Esophagus (tissue), 2 donors: Measurements from ENCODE around the gene RAD51D. TPM values are rescaled to one million over a fixed set of nuclear protein-coding genes. Genes with fewer than 3 reads are reported as not detected.

Source experiments
- H3K27ac ChIP-seq, 2 donors: one replicate each; pipeline ENCODE4 v1.5.1; 2013; ENCODE audit warnings: low read depth in 2 of 2, mild to moderate bottlenecking in 2 of 2, inconsistent platforms in 1 of 2, low read length in 1 of 2, moderate library complexity in 1 of 2
- H3K27me3 ChIP-seq, 2 donors: one replicate each; pipeline ENCODE4 v1.6.1; 2013; ENCODE audit warnings: low read length in 2 of 2, control low read depth in 1 of 2, mild to moderate bottlenecking in 1 of 2; ENCODE audit not compliant: insufficient read depth in 2 of 2, control insufficient read depth in 1 of 2
- H3K36me3 ChIP-seq, 2 donors: one replicate each; pipeline ENCODE4 v1.6.1; 2013; ENCODE audit warnings: low read length in 1 of 2; ENCODE audit not compliant: control insufficient read depth in 2 of 2, insufficient read depth in 2 of 2
- H3K4me1 ChIP-seq, 2 donors: one replicate each; pipeline ENCODE4 v1.6.1; 2013; ENCODE audit warnings: low read length in 1 of 2; ENCODE audit not compliant: control insufficient read depth in 2 of 2, insufficient read depth in 2 of 2
- H3K4me3 ChIP-seq, 2 donors: one replicate each; pipeline ENCODE4 v1.5.1; 2013; ENCODE audit warnings: low read length in 2 of 2, mild to moderate bottlenecking in 2 of 2, low read depth in 1 of 2, moderate library complexity in 1 of 2
- H3K9me3 ChIP-seq, 2 donors: one replicate each; pipeline ENCODE4 v1.6.1; 2013; ENCODE audit warnings: mild to moderate bottlenecking in 2 of 2, low read depth in 1 of 2, low read length in 1 of 2, moderate library complexity in 1 of 2; ENCODE audit not compliant: control insufficient read depth in 2 of 2, insufficient read depth in 1 of 2
- WGBS, 2 donors: extraction: QIAGEN DNeasy Blood & Tissue Kit; methylation state at CpG; one replicate each; pipeline ENCODE4 v1.1.7; 2013; 5-methylcytosine and 5-hydroxymethylcytosine counted together
- polyA plus RNA-seq, 2 donors: library from polyadenylated mRNA; stranded (reverse); fragments of 200-250 nt; gene quantifications; one replicate each; pipeline ENCODE4 v1.2.3, GENCODE V29; 2013
- donor health status: healthy with polysubstance abuse.
- donor health status: Bipolar disorder and iron deficiency.

The RAD51D gene
- polyA plus RNA-seq, 2 donors = 2.7 to 3.8 TPM

DNA sequence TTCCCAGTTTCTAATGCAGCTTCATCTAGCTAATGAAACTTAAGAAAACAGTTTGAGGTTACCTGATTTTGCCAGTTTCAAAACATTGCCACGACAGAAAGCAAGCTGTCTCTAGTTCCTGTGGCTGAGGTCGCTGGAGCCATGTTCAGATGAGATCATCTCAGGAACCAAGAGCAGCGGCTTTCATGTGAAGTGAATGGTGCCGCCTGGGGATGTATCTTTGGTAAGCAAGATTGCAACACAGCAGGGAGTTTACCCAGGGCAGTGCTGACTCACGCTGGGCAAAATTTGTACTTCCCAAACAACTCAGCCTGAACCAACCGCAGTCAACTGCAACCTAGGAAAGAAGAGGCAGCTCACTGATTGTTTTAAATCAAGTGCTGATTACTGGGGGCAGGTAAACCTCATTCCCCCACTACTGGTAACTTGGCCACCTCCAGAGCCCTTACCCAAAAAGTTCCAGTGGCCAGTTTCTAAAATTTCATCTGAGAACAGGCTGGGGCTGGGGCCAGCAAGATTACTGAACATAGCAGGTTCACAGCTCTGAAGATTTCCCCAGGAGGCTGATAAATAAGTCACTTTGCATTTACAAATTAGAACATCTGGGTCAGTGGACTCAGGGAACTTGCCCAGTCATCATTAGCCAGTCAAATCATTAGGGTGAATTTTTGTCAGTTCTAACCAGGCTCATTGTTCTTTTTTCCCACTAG lies 56.0 kb downstream of the RAD51D start, which contains the start of gene RFFL:
Gene RFFL (minus strand): TSS at position 194 of the 710 bp plus-strand sequence. CDS start 37,154 bp downstream, outside the sequence.
- 5 to 7% methylated on average over 6 of the region's 6 CpGs for WGBS, 2 donors
- no peak within 1 kb of the TSS for H3K4me3 ChIP-seq
- H3K27ac ChIP-seq = peak within 1 kb of the TSS; percentile 73 to 85
- peaks cover 0 to 2% of the 10 kb centered on the region in 2 donors for H3K4me1 ChIP-seq
- H3K27me3 ChIP-seq = no peaks in the 10 kb centered on the region
- H3K9me3 ChIP-seq = no peaks in the 10 kb centered on the region
- H3K36me3 ChIP-seq = peaks cover 0 to 2% of the 10 kb centered on the region in 2 donors

DNA sequence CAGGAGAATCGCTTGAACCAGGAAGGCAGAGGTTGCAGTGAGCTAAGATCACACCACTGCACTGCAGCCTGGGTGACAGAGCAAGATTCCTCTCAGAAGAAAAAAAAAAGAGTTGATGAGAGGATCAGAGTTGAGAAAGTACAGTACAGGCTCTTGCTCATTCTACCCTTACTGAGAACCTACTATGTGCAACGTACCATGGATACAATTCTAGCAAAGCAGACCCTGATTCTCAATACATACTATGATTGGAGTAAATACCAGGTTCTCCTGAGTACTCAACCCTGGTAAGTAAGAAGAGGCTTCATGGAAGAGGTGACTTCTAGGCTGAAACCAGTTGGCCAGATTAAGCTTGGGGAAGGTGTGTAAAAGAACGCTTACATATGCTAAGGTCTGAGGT lies 57.4 kb downstream of the RAD51D start:
- Histone ChIP-seq H3K27ac (no peak overlapping the region), H3K27me3 (no peaks in the 10 kb centered on the region), H3K4me1 (no peaks in the 10 kb centered on the region), H3K36me3 (peaks cover 0 to 2% of the 10 kb centered on the region in 2 donors), H3K4me3 (no peak overlapping the region), H3K9me3 (no peaks in the 10 kb centered on the region)
- WGBS, 2 donors = 90 to 97% methylated on average over 3 of the region's 3 CpGs

DNA sequence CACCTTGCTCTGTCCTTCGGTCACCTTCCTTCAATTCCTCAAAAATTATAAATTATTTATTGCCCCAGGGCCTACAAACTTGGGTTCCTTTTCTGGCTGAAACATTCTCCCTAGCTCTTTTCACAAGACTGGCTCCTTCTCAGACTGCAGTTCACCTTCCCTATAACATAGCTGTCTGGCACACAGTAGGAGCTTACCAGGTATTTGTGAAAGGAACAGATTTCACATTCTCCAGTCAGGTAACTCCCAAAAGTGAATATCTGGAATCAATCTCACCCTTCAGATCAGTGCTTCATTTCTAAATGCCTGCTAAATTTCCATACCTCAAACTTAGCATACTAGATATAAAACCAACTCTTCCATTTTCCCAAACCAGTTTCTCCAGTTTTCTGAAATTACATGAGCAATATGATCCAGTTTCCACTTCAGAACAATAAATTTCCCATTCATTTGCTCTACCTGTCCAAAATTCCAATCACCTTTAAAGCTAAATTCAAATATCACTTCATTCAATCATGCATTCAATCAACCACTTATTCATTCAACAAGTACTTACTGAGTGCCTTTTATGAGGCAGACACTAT lies 62.2 kb downstream of the RAD51D start:
- H3K27me3 ChIP-seq = no peaks in the 10 kb centered on the region
- peaks cover 0 to 2% of the 10 kb centered on the region in 2 donors for H3K36me3 ChIP-seq
- H3K9me3 ChIP-seq = no peaks in the 10 kb centered on the region
- H3K4me1 ChIP-seq = no peaks in the 10 kb centered on the region
- no peak overlapping the region for H3K4me3 ChIP-seq
- WGBS, 2 donors = 53 to 78% methylated on average over 1 of the region's 1 CpG
- H3K27ac ChIP-seq = peak overlapping the region in 1 of 2 donors; percentile 54

DNA sequence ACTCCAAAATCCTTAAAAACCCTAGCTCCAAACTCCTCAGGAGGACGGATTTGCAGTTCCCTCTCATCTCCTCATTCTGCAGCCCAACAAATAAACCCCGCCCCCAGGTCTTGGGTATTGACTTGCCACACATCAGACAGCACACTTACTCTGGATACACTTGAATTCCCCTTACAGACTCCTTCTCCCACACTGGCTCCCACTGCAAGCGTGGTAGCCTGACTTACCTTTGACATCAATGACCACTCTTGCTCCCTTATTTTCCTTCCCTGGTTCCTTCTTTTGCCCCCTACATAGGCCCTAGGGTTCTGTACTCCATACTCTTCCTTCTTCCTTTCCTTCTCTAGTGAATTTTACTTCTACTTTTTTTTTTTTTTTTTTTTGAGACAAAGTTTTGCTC lies 63.6 kb downstream of the RAD51D start:
- no peak overlapping the region for H3K27ac ChIP-seq
- no peaks in the 10 kb centered on the region for H3K9me3 ChIP-seq
- H3K27me3 ChIP-seq = no peaks in the 10 kb centered on the region
- WGBS, 2 donors = 90 to 92% methylated on average over 3 of the region's 3 CpGs
- H3K36me3 ChIP-seq = no peaks in the 10 kb centered on the region
- H3K4me3 ChIP-seq = no peak overlapping the region
- no peaks in the 10 kb centered on the region for H3K4me1 ChIP-seq

DNA sequence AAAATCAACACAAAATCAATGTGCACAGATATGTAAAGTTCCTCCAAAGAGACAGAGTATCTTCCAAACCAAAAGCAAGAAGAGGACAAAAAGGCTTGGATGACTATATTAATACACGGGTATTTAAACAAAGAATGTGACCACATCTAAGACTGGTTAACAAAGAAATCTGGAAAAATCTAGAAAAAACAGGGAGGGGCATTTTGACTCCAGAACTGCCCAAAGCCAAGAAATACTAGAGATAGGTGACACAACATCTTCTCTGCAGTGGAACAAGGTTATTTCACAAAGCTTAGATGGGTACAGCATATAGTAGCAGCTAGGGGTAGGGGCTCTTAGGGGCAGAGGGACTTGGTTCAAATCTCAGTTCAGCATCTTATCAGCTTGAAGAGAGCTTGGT lies 66.5 kb downstream of the RAD51D start:
- no peaks in the 10 kb centered on the region for H3K4me1 ChIP-seq
- H3K27ac ChIP-seq = no peak overlapping the region
- no peaks in the 10 kb centered on the region for H3K36me3 ChIP-seq
- H3K4me3 ChIP-seq = no peak overlapping the region
- no peaks in the 10 kb centered on the region for H3K27me3 ChIP-seq
- WGBS, 2 donors = 57 to 67% methylated on average over 1 of the region's 1 CpG
- no peaks in the 10 kb centered on the region for H3K9me3 ChIP-seq

DNA sequence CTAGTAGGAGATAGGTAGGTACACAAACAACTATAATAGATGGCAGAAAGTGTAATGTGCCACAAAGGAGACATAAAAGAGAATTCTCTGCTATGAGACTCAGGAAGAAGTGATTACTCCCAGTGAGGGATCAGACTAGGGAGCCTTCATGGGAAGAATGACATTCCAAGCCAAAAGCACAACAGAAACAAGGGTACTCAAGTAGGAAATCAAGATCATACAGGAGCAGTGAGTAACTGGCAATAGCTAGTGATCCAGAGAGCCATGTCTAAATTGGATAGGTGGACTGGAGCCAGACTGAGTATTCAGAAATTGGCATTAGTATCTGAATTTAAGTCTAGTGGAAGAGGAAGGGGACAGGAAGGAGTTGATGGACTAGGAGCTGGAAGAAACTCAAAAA lies 66.9 kb downstream of the RAD51D start:
- Histone ChIP-seq H3K27ac (no peak overlapping the region), H3K4me3 (no peak overlapping the region), H3K27me3 (no peaks in the 10 kb centered on the region), H3K9me3 (no peaks in the 10 kb centered on the region), H3K4me1 (no peaks in the 10 kb centered on the region), H3K36me3 (no peaks in the 10 kb centered on the region)

DNA sequence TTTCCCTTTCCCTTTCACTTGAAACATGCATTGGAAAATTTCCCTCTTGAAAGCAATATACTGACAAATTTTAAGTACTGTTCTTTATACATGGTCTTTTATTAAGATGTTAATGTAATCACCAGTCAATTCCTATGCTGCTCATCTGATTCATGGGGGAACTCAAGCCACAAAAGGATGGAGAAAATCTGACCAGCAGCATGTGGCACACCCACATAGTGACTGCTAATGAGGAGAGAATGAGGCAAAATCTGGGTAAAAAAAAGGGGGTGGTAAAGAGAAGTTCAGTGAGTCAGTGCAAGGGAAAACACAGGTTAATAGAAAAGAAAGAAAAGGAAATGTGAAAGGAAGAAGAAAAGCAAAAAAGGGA lies 67.4 kb downstream of the RAD51D start:
- Histone ChIP-seq H3K4me1 (no peaks in the 10 kb centered on the region), H3K27ac (no peak overlapping the region), H3K4me3 (no peak overlapping the region)

DNA sequence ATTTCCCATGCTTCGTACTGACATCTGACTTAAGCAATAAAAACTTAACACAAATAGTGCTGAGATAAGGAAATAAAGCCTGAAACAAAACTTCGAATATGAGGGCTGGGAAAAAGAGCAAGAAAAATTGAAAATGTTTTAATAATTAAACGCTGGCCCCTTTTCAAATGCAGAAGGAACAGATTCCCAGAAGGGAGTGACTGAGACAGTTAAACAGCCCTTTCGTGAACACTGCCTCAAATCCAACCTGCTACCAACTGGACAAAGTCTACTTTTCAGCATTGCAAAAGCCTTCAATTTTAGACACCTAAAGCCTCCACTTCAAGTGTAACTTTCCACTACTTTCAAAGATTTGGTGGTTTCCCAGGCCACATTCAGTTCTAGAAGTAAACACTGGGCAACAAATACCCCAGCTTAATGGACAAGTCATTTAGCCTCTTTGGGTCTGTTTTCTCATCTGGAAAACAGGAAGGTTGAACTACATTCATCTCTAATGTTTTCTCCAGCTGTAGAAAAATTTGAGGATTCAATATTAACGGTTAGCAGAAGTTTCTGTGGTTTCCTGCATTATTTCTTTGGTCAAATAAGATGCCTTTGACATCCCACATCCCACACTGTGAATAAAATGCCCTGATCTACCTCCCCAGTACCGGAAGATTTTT lies 68.0 kb downstream of the RAD51D start:
- H3K4me3 ChIP-seq = no peak overlapping the region

More for the DNA sequence above, 67.4 kb downstream of the RAD51D start:
- Histone ChIP-seq H3K36me3 (no peaks in the 10 kb centered on the region), H3K9me3 (no peaks in the 10 kb centered on the region), H3K27me3 (no peaks in the 10 kb centered on the region)

DNA sequence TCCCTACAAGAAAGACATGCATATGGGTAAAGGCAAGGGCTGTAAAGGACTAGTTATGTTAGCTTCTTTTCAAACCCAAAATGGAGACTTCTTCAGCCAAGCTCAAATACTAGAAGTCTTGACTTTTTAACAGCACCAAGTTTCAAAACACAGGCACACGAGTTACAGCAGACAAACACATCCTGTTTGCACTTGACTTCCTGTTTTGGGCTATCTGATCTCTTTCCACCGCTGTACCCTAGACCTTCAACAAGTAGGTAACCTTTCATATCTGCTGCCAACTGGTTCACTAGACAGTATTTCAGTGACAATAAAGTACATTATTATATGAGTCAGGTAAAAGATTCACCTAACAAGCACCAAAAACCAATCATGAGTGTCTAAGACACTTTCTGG lies 68.5 kb downstream of the RAD51D start:
- H3K4me1 ChIP-seq = no peaks in the 10 kb centered on the region
- 29 to 39% methylated on average over 2 of the region's 2 CpGs for WGBS, 2 donors
- H3K9me3 ChIP-seq = no peaks in the 10 kb centered on the region
- no peak overlapping the region for H3K4me3 ChIP-seq
- peak overlapping the region in 1 of 2 donors; percentile 25 for H3K27ac ChIP-seq
- no peaks in the 10 kb centered on the region for H3K27me3 ChIP-seq
- no peaks in the 10 kb centered on the region for H3K36me3 ChIP-seq

More for the DNA sequence above, 68.0 kb downstream of the RAD51D start:
- H3K27ac ChIP-seq = peak overlapping the region in 1 of 2 donors; percentile 25
- H3K9me3 ChIP-seq = no peaks in the 10 kb centered on the region
- 39 to 54% methylated on average over 6 of the region's 6 CpGs for WGBS, 2 donors
- H3K27me3 ChIP-seq = no peaks in the 10 kb centered on the region
- H3K4me1 ChIP-seq = no peaks in the 10 kb centered on the region
- no peaks in the 10 kb centered on the region for H3K36me3 ChIP-seq
